ENCODE data around the gene CCDC192. TPM values are rescaled to one million over a fixed set of nuclear protein-coding genes. Genes with fewer than 3 reads are reported as not detected.

CCDC192 gene
- total and polyA plus RNA-seq, 2 donors (not counting 3 experiments of a cell fraction or from before 2014, with no cell fraction given): not detected

DNA sequence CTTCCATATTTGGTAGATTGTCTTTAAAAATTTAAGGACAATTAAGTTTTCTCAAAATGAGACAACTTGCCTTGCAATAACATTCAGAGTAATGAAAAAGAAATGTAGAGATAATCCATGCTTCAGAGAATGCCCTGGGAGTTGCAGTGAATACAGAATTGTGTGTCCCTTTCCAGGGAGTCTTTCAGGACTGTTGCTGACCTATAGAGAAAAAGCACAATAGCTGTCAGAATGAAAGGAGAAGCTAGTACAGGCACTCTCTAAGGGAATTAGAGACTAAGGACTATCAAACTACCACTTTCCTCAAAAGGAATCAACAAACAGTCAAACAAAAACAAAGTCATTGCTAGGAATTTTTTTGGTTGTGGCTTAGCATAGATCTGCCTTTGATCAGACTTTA lies 93.0 kb downstream of the CCDC192 start:
- no TSS peak for BruUV-seq (replicated peaks)
- Histone ChIP-seq H3K27me3 (ENCODE audit: control insufficient read depth in 2 of 2, insufficient read depth in 2 of 2, low read length in 2 of 2) (no peaks in the 10 kb centered on the region), H3K9ac (replicated peaks; ENCODE audit: extremely low read depth, insufficient read depth, low read length) (no peak overlapping the region), H3K4me2 (ENCODE audit: insufficient read depth, low read length) (no peak overlapping the region), H3K79me2 (ENCODE audit: control insufficient read depth, insufficient read depth, low read length) (no peaks in the 10 kb centered on the region), H4K20me1 (replicated peaks; ENCODE audit: control insufficient read depth, extremely low read depth, insufficient read depth, low read length) (no peaks in the 10 kb centered on the region), H3K4me1 (ENCODE audit: control insufficient read depth, extremely low read depth, insufficient read depth, low read length) (no peaks in the 10 kb centered on the region), H3K9me3 (replicated peaks; ENCODE audit: control insufficient read depth, insufficient read depth, low read length) (no peaks in the 10 kb centered on the region), H3K27ac (ENCODE audit: insufficient read depth, low read depth, low read length) (no peak overlapping the region), H3K36me3 (ENCODE audit: control insufficient read depth in 2 of 2, extremely low read depth in 1 of 2, insufficient read depth in 2 of 2, low read length in 2 of 2) (no peaks in the 10 kb centered on the region), H3K4me3 (replicated peaks in 1 of 3; ENCODE audit: insufficient read depth in 1 of 3, low read depth in 1 of 3, low read length in 3 of 3) (no peak overlapping the region), H3K9me1 (replicated peaks; ENCODE audit: control insufficient read depth, extremely low read depth, insufficient read depth, low read length) (no peaks in the 10 kb centered on the region), H2AFZ (ENCODE audit: low read depth, low read length) (no peak overlapping the region)
- dilution Hi-C loops (cut with MboI; ENCODE audit: extremely low pct_ligation_motif_present, low sequenced_read_pairs): no loop called here
- intact Hi-C loops (cut with micrococcal nuclease): no loop called here
- FAIRE-seq: no peak
- no peak for DNase-seq (ENCODE audit: low read depth, low spot score)
- ChIA-PET POLR2A (no interaction called here), CTCF (interaction anchor here (0.9 kb wide), 1 partner anchor 18 kb away, joined by 3 read pairs; no protein-coding TSS in a partner anchor)
- TF ChIP-seq JUN (IDR thresholded peaks at IDR 0.05; ENCODE audit: borderline replicate concordance, insufficient read depth, insufficient read length, low read depth) (no peak), POLR2A (IDR thresholded peaks at IDR 0.05; ENCODE audit: low read depth, low read length) (no peak), MYC (IDR thresholded peaks at IDR 0.05; ENCODE audit: low read depth, low read length) (no peak)

DNA sequence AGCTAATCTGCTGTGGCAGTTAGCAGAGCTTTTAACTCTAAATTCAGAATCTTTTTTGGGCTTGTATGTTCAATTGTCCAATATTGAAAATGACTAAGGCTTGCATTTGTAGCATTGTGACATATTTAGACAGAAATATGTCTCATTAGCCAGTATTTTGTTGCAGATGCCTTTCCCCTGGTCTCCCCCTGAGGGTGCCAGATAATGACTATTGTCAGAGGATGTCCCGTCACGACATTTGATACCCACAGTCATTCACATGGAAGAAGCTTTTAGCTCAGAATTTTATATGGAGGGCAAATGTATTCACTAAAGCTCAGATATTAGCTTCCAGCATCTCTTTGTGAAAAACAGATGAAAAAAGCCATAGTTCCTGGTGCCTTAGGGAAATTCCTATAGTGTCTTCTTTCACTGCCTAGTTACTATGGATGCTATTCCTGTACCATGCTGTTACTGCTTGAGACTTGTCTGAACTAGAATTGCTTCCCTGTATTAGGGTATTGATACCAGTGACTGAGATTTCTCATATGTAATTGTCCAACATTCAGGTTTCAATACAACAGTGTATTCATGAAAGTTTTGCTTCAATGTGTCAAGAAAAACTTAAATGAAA lies 96.2 kb downstream of the CCDC192 start:
- no peaks in the 10 kb centered on the region for H4K20me1 ChIP-seq (replicated peaks; ENCODE audit: control insufficient read depth, extremely low read depth, insufficient read depth, low read length)
- no TSS peak for BruUV-seq (replicated peaks)
- no peaks in the 10 kb centered on the region for H3K9me3 ChIP-seq (replicated peaks; ENCODE audit: control insufficient read depth, insufficient read depth, low read length)
- intact Hi-C loops (cut with micrococcal nuclease): no loop called here
- no peak overlapping the region for H3K9ac ChIP-seq (replicated peaks; ENCODE audit: extremely low read depth, insufficient read depth, low read length)
- no peaks in the 10 kb centered on the region for H3K27me3 ChIP-seq (ENCODE audit: control insufficient read depth in 2 of 2, insufficient read depth in 2 of 2, low read length in 2 of 2)
- no peak overlapping the region for H2AFZ ChIP-seq (ENCODE audit: low read depth, low read length)
- no peak overlapping the region for H3K4me2 ChIP-seq (ENCODE audit: insufficient read depth, low read length)
- dilution Hi-C loops (cut with MboI; ENCODE audit: extremely low pct_ligation_motif_present, low sequenced_read_pairs): no loop called here
- FAIRE-seq (no peak), DNase-seq (ENCODE audit: low read depth, low spot score) (no peak)
- H3K4me1 ChIP-seq (ENCODE audit: control insufficient read depth, extremely low read depth, insufficient read depth, low read length): peaks cover 17% of the 10 kb centered on the region
- ChIA-PET POLR2A (no interaction called here), CTCF (no interaction called here)
- no peaks in the 10 kb centered on the region for H3K36me3 ChIP-seq (ENCODE audit: control insufficient read depth in 2 of 2, extremely low read depth in 1 of 2, insufficient read depth in 2 of 2, low read length in 2 of 2)
- no peak overlapping the region for H3K4me3 ChIP-seq (replicated peaks in 1 of 3; ENCODE audit: insufficient read depth in 1 of 3, low read depth in 1 of 3, low read length in 3 of 3)
- TF ChIP-seq, protein P1, sequence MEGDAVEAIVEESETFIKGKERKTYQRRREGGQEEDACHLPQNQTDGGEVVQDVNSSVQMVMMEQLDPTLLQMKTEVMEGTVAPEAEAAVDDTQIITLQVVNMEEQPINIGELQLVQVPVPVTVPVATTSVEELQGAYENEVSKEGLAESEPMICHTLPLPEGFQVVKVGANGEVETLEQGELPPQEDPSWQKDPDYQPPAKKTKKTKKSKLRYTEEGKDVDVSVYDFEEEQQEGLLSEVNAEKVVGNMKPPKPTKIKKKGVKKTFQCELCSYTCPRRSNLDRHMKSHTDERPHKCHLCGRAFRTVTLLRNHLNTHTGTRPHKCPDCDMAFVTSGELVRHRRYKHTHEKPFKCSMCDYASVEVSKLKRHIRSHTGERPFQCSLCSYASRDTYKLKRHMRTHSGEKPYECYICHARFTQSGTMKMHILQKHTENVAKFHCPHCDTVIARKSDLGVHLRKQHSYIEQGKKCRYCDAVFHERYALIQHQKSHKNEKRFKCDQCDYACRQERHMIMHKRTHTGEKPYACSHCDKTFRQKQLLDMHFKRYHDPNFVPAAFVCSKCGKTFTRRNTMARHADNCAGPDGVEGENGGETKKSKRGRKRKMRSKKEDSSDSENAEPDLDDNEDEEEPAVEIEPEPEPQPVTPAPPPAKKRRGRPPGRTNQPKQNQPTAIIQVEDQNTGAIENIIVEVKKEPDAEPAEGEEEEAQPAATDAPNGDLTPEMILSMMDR (IDR thresholded peaks at IDR 0.05; ENCODE audit: extremely low read depth in 1 of 2, insufficient read depth in 1 of 2, low read depth in 1 of 2, low read length in 2 of 2): no peak
- TF ChIP-seq POLR2AphosphoS5 (IDR thresholded peaks at IDR 0.05; ENCODE audit: insufficient read depth, low read depth, low read length) (no peak), JUN (IDR thresholded peaks at IDR 0.05; ENCODE audit: borderline replicate concordance, insufficient read depth, insufficient read length, low read depth) (no peak), EZH2 (IDR thresholded peaks at IDR 0.05; ENCODE audit: borderline replicate concordance, low read depth, low read length, severe bottlenecking) (no peak), MYC (IDR thresholded peaks at IDR 0.05; ENCODE audit: low read depth, low read length) (no peak), FOS (IDR thresholded peaks at IDR 0.05; ENCODE audit: borderline replicate concordance, insufficient read depth, low read length) (no peak), POLR2A (IDR thresholded peaks at IDR 0.05; ENCODE audit: low read depth, low read length) (no peak), GATA2 (IDR thresholded peaks at IDR 0.05; ENCODE audit: insufficient read depth, insufficient read length, low read depth, low read length) (no peak)
- TF ChIP-seq, protein P2, sequence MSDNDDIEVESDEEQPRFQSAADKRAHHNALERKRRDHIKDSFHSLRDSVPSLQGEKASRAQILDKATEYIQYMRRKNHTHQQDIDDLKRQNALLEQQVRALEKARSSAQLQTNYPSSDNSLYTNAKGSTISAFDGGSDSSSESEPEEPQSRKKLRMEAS (IDR thresholded peaks at IDR 0.05; ENCODE audit: insufficient read depth, insufficient read length): no peak
- no peaks in the 10 kb centered on the region for H3K9me1 ChIP-seq (replicated peaks; ENCODE audit: control insufficient read depth, extremely low read depth, insufficient read depth, low read length)
- H3K79me2 ChIP-seq (ENCODE audit: control insufficient read depth, insufficient read depth, low read length): no peaks in the 10 kb centered on the region
- no peak overlapping the region for H3K27ac ChIP-seq (ENCODE audit: insufficient read depth, low read depth, low read length)

Measured in endothelial cell of umbilical vein (primary cell).